HL-60 (cell line): ENCODE results near the gene HOMER1.

ENCODE experiments used
- DNase-seq, 2 experiments: peaks; one replicate each; pipeline ENCODE4 v3.0.0-alpha.2; 2010 to 2020; ENCODE audit warnings: low read depth in 1 of 2, low spot score in 1 of 2
- H3K27ac ChIP-seq: fragments of 250-450 bp; sonication (Bioruptor Pico); replicated peaks from 2 replicates; pipeline ENCODE4 v1.5.1; 2020; ENCODE audit warnings: mild to moderate bottlenecking, moderate library complexity
- H3K27me3 ChIP-seq: fragments of 250-450 bp; sonication (Bioruptor Pico); 2 replicates; pipeline ENCODE4 v1.5.1; 2021; ENCODE audit warnings: mild to moderate bottlenecking, moderate library complexity; ENCODE audit not compliant: insufficient read depth, poor library complexity, severe bottlenecking
- H3K4me3 ChIP-seq: replicated peaks from 2 replicates; pipeline ENCODE4 v1.5.1; 2011; ENCODE audit warnings: mild to moderate bottlenecking, control low read depth, low read length; ENCODE audit not compliant: insufficient read depth
- GABPA ChIP-seq: IDR thresholded peaks from 2 replicates; pipeline ENCODE4 v1.6.1; 2012; ENCODE audit warnings: low read depth
- POLR2AphosphoS5 ChIP-seq: IDR thresholded peaks from 2 replicates; pipeline ENCODE4 v1.6.1; 2012; ENCODE audit warnings: low read depth
- SPI1 ChIP-seq: IDR thresholded peaks from 2 replicates; pipeline ENCODE4 v1.6.1; 2012; ENCODE audit warnings: low read depth, mild to moderate bottlenecking, borderline replicate concordance
- TF ChIP-seq, protein P1 (sequence below): IDR thresholded peaks from 2 replicates; pipeline ENCODE4 v1.6.1; 2012; ENCODE audit warnings: low read depth; ENCODE audit not compliant: insufficient replicate concordance
- TF ChIP-seq, protein P2 (sequence below): IDR thresholded peaks from one replicate; pipeline ENCODE4 v1.5.1; 2011; ENCODE audit warnings: low read length, control low read depth, inconsistent platforms; ENCODE audit not compliant: insufficient read depth

The HOMER1 gene

DNA sequence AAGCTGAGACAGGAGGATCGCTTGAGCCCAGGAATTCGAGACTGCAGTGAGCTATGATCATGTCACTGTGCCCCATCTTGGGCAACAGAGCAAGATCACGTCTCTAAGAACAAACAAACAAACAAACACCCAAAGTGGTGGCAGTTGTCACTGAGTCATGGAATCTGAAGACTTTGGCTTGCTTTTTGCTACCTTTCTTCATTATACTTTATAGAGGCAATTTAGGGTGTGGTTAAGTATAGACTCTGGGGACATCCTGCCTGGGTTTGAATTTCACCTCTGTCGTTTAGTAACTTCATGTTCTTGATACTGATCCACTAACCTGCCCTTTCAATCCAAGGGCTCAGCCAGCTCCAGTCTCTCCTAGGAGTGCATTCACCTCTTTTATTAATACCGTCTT, 13.0 kb upstream of the HOMER1 start:
- H3K27ac ChIP-seq, result no peak overlapping the region
- H3K27me3 ChIP-seq, result no peaks in the 10 kb centered on the region
- no peak overlapping the region for H3K4me3 ChIP-seq
- DNase-seq, result no peak
- TF ChIP-seq, protein P1, sequence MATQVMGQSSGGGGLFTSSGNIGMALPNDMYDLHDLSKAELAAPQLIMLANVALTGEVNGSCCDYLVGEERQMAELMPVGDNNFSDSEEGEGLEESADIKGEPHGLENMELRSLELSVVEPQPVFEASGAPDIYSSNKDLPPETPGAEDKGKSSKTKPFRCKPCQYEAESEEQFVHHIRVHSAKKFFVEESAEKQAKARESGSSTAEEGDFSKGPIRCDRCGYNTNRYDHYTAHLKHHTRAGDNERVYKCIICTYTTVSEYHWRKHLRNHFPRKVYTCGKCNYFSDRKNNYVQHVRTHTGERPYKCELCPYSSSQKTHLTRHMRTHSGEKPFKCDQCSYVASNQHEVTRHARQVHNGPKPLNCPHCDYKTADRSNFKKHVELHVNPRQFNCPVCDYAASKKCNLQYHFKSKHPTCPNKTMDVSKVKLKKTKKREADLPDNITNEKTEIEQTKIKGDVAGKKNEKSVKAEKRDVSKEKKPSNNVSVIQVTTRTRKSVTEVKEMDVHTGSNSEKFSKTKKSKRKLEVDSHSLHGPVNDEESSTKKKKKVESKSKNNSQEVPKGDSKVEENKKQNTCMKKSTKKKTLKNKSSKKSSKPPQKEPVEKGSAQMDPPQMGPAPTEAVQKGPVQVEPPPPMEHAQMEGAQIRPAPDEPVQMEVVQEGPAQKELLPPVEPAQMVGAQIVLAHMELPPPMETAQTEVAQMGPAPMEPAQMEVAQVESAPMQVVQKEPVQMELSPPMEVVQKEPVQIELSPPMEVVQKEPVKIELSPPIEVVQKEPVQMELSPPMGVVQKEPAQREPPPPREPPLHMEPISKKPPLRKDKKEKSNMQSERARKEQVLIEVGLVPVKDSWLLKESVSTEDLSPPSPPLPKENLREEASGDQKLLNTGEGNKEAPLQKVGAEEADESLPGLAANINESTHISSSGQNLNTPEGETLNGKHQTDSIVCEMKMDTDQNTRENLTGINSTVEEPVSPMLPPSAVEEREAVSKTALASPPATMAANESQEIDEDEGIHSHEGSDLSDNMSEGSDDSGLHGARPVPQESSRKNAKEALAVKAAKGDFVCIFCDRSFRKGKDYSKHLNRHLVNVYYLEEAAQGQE, result no peak
- TF ChIP-seq POLR2AphosphoS5, result no peak
- TF ChIP-seq, protein P2, sequence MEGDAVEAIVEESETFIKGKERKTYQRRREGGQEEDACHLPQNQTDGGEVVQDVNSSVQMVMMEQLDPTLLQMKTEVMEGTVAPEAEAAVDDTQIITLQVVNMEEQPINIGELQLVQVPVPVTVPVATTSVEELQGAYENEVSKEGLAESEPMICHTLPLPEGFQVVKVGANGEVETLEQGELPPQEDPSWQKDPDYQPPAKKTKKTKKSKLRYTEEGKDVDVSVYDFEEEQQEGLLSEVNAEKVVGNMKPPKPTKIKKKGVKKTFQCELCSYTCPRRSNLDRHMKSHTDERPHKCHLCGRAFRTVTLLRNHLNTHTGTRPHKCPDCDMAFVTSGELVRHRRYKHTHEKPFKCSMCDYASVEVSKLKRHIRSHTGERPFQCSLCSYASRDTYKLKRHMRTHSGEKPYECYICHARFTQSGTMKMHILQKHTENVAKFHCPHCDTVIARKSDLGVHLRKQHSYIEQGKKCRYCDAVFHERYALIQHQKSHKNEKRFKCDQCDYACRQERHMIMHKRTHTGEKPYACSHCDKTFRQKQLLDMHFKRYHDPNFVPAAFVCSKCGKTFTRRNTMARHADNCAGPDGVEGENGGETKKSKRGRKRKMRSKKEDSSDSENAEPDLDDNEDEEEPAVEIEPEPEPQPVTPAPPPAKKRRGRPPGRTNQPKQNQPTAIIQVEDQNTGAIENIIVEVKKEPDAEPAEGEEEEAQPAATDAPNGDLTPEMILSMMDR, result no peak
- TF ChIP-seq GABPA, result no peak
- no peak for TF ChIP-seq SPI1

DNA sequence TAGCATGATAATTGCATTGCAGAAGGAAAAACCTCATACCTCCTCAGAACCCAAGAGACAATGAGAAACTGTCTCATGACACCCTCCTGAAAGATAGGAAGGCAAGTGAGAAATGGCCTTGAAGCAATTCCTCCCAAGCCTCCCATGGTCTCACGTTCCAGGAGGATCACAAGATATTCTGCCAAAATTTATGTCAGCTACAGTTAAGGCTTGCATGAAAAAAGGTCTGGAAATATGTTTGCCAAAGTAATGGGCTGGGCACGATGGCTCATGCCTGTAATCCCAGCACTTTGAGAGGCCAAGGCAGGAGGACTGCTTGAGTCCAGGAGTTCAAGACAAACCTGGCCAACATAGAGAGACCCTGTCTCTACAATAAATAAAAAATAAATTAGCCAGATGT, 12.6 kb upstream of the HOMER1 start:
- TF ChIP-seq, protein P1, result no peak
- TF ChIP-seq, protein P2, result no peak
- TF ChIP-seq SPI1 (no peak), GABPA (no peak), POLR2AphosphoS5 (no peak)
- DNase-seq, result no peak
- no peaks in the 10 kb centered on the region for H3K27me3 ChIP-seq

DNA sequence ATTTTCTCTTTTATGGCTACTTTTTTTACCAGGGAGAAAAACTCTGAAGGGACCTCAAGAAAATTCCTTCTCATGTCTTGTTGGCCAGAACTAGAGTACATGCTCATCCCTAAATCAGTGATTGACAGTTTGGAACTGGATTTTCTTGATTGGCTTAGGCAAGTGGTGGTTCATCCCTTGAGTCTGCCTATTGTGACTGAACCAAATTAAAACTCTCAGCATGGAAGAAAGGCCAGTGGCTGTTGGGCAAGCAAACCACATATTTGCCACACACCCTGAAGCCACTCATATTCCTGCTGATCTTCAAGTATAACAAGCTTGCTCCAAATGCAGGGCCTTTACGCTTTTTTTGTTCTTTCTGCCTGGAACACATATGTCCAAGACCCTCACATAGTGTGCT, 7.2 kb upstream of the HOMER1 start:
- Histone ChIP-seq H3K4me3 (no peak overlapping the region), H3K27ac (no peak overlapping the region), H3K27me3 (no peaks in the 10 kb centered on the region)
- no peak for TF ChIP-seq SPI1
- TF ChIP-seq, protein P2, result no peak
- TF ChIP-seq POLR2AphosphoS5, result no peak
- no peak for TF ChIP-seq GABPA
- TF ChIP-seq, protein P1, result no peak
- peak in 1 of 2 experiments; percentile 12 for DNase-seq

More for the DNA sequence above, 12.6 kb upstream of the HOMER1 start:
- Histone ChIP-seq H3K27ac (no peak overlapping the region), H3K4me3 (no peak overlapping the region)
